IMR-90 (cell line): ENCODE results near the gene KLK1. TPM values are rescaled to one million over a fixed set of nuclear protein-coding genes. Genes with fewer than 3 reads are reported as not detected.

Source experiments
- ATAC-seq: fragments of 200-7000 bp; cut with Tn5 transposase; 2 replicates; pipeline ENCODE4 v1.9.1; 2020; ENCODE audit warnings: low read depth, mild to moderate bottlenecking, moderate library complexity
- BruUV-seq: library from RNA; stranded (reverse); fragments of 400-500 nt; replicated peaks from 2 replicates; lab custom pipeline; 2021; lab: Mats Ljungman, UMichigan
- CTCF ChIA-PET: fragments of 300-600 bp; formaldehyde crosslinking; extraction: SDS; loops from one replicate; lab custom pipeline; 2021; ENCODE audit warnings: antibody characterized with exemption; lab: Yijun Ruan, JAX
- POLR2A ChIA-PET: fragments of 300-600 bp; sonication (Branson Sonifier 250); formaldehyde crosslinking; loops from one replicate; lab custom pipeline; 2022; ENCODE audit warnings: antibody characterized with exemption; ENCODE audit not compliant: unreplicated experiment; lab: Charles Lee
- DNase-seq: peaks from one replicate; pipeline ENCODE4 v3.0.0; 2013
- H2AFZ ChIP-seq: replicated peaks from 2 replicates; pipeline ENCODE3; 2013; ENCODE audit warnings: low read length, mild to moderate bottlenecking; ENCODE audit not compliant: poor library complexity
- H2AK5ac ChIP-seq: 2 replicates; pipeline ENCODE4 v1.6.1; 2013; ENCODE audit warnings: low read depth, low read length, inconsistent platforms
- H2AK9ac ChIP-seq: replicated peaks from 2 replicates; pipeline ENCODE3; 2013; ENCODE audit warnings: mild to moderate bottlenecking, low read depth, low read length, moderate library complexity; ENCODE audit not compliant: poor library complexity
- H2BK120ac ChIP-seq: 2 replicates; pipeline ENCODE4 v1.6.1; 2013; ENCODE audit warnings: low read depth, low read length, inconsistent platforms
- H2BK15ac ChIP-seq: 3 replicates; pipeline ENCODE4 v1.6.1; 2013; ENCODE audit warnings: low read depth, low read length, inconsistent platforms
- H2BK20ac ChIP-seq: 2 replicates; pipeline ENCODE4 v1.6.1; 2013; ENCODE audit warnings: low read depth, mild to moderate bottlenecking, inconsistent platforms, low read length, moderate library complexity
- H2BK5ac ChIP-seq: 2 replicates; pipeline ENCODE4 v1.6.1; 2013; ENCODE audit warnings: mild to moderate bottlenecking, low read depth, low read length, inconsistent platforms; ENCODE audit not compliant: poor library complexity, severe bottlenecking
- H3K14ac ChIP-seq: replicated peaks from 2 replicates; pipeline ENCODE4 v1.6.1; 2013; ENCODE audit warnings: low read depth, low read length, inconsistent platforms
- H3K18ac ChIP-seq: 2 replicates; pipeline ENCODE4 v1.6.1; 2013; ENCODE audit warnings: low read depth, low read length, control low read depth
- H3K23ac ChIP-seq: 2 replicates; pipeline ENCODE4 v1.6.1; 2013; ENCODE audit warnings: low read depth, low read length, inconsistent platforms
- H3K27ac ChIP-seq: 2 replicates; pipeline ENCODE4 v1.5.1; 2013; ENCODE audit warnings: mild to moderate bottlenecking, control low read depth, low read length; ENCODE audit not compliant: insufficient read depth
- H3K27me3 ChIP-seq: 2 replicates; pipeline ENCODE4 v1.6.1; 2013; ENCODE audit warnings: low read length; ENCODE audit not compliant: control insufficient read depth, insufficient read depth
- H3K36me3 ChIP-seq: 2 replicates; pipeline ENCODE4 v1.6.1; 2013; ENCODE audit warnings: low read length, mixed read lengths; ENCODE audit not compliant: control insufficient read depth, insufficient read depth
- H3K4ac ChIP-seq: 2 replicates; pipeline ENCODE4 v1.6.1; 2013; ENCODE audit warnings: low read depth, low read length, inconsistent platforms
- H3K4me1 ChIP-seq: 2 replicates; pipeline ENCODE4 v1.6.1; 2013; ENCODE audit warnings: low read length, mixed read lengths; ENCODE audit not compliant: control insufficient read depth, insufficient read depth
- H3K4me2 ChIP-seq: 2 replicates; pipeline ENCODE4 v1.6.1; 2013; ENCODE audit warnings: low read depth, mild to moderate bottlenecking, control low read depth, low read length, moderate library complexity
- H3K4me3 ChIP-seq: 2 replicates; pipeline ENCODE4 v1.5.1; 2013; ENCODE audit warnings: low read depth, mild to moderate bottlenecking, control low read depth, low read length, moderate library complexity; ENCODE audit not compliant: insufficient read depth
- H3K56ac ChIP-seq: 2 replicates; pipeline ENCODE4 v1.6.1; 2013; ENCODE audit warnings: low read length, inconsistent platforms; ENCODE audit not compliant: insufficient read depth; ENCODE audit errors: extremely low read depth
- H3K79me1 ChIP-seq, 2 experiments: 2 replicates each; pipeline ENCODE4 v1.6.1; 2013; ENCODE audit warnings: low read length in 2 of 2, inconsistent platforms in 1 of 2, low read depth in 1 of 2
- H3K9ac ChIP-seq: 2 replicates; pipeline ENCODE4 v1.6.1; 2013; ENCODE audit warnings: low read depth, low read length, control low read depth
- H3K9me1 ChIP-seq: 2 replicates; pipeline ENCODE4 v1.6.1; 2013; ENCODE audit warnings: low read length, inconsistent platforms; ENCODE audit not compliant: insufficient read depth
- H3K9me3 ChIP-seq: 2 replicates; pipeline ENCODE4 v1.6.1; 2013; ENCODE audit warnings: low read length; ENCODE audit not compliant: control insufficient read depth, insufficient read depth
- H4K20me1 ChIP-seq: 2 replicates; pipeline ENCODE4 v1.6.1; 2013; ENCODE audit warnings: low read length, inconsistent platforms; ENCODE audit not compliant: insufficient read depth
- H4K5ac ChIP-seq: 2 replicates; pipeline ENCODE4 v1.6.1; 2013; ENCODE audit warnings: mild to moderate bottlenecking, low read depth, low read length, control low read depth
- H4K8ac ChIP-seq, 2 experiments: 2 replicates each; pipeline ENCODE4 v1.6.1; 2013; ENCODE audit warnings: low read depth in 2 of 2, low read length in 2 of 2, control low read depth in 1 of 2, inconsistent platforms in 1 of 2
- H4K91ac ChIP-seq: 2 replicates; pipeline ENCODE4 v1.6.1; 2013; ENCODE audit warnings: low read depth, low read length, inconsistent platforms; ENCODE audit not compliant: insufficient read depth
- BHLHE40 ChIP-seq: fragments of 150-350 bp; IDR thresholded peaks from 2 replicates; pipeline ENCODE4 v1.6.1; 2016; ENCODE audit warnings: mild to moderate bottlenecking, low read depth, low read length
- CEBPB ChIP-seq: IDR thresholded peaks from 2 replicates; pipeline ENCODE4 v1.6.1; 2012; ENCODE audit warnings: low read depth, low read length, improper control_type of control experiment
- CHD1 ChIP-seq: IDR thresholded peaks from 2 replicates; pipeline ENCODE4 v1.6.1; 2012; ENCODE audit warnings: low read depth, low read length, improper control_type of control experiment
- FOS ChIP-seq: fragments of 150-350 bp; IDR thresholded peaks from 2 replicates; pipeline ENCODE4 v1.6.1; 2016; ENCODE audit warnings: low read depth, low read length
- MAFK ChIP-seq: IDR thresholded peaks from 2 replicates; pipeline ENCODE4 v1.6.1; 2012; ENCODE audit warnings: low read depth, low read length, improper control_type of control experiment
- MXI1 ChIP-seq: IDR thresholded peaks from 2 replicates; pipeline ENCODE4 v1.6.1; 2012; ENCODE audit warnings: low read depth, mild to moderate bottlenecking, low read length, moderate library complexity, borderline replicate concordance
- NFE2L2 ChIP-seq: fragments of 150-350 bp; IDR thresholded peaks from 2 replicates; pipeline ENCODE4 v1.6.1; 2016; ENCODE audit warnings: low read depth, mild to moderate bottlenecking, low read length
- POLR2A ChIP-seq: IDR thresholded peaks from 2 replicates; pipeline ENCODE4 v1.6.1; 2012; ENCODE audit warnings: mild to moderate bottlenecking, low read depth, low read length
- RAD21 ChIP-seq: IDR thresholded peaks from 2 replicates; pipeline ENCODE4 v1.6.1; 2012; ENCODE audit warnings: low read length, improper control_type of control experiment
- RCOR1 ChIP-seq: IDR thresholded peaks from 2 replicates; pipeline ENCODE4 v1.6.1; 2012; ENCODE audit warnings: mild to moderate bottlenecking, low read length, improper control_type of control experiment; ENCODE audit not compliant: insufficient replicate concordance
- SMC3 ChIP-seq: fragments of 150-350 bp; IDR thresholded peaks from 2 replicates; pipeline ENCODE4 v1.6.1; 2016; ENCODE audit warnings: low read depth, mild to moderate bottlenecking, antibody characterized with exemption, low read length, moderate library complexity
- WGBS, 2 experiments: methylation state at CpG; one replicate each; pipeline versions ENCODE4 v1.1.5 to v1.1.7; 2013; ENCODE audit warnings: missing lambda C conversion rate in 2 of 2; ENCODE audit not compliant: insufficient read length in 1 of 2; ENCODE audit errors: extremely low coverage in 2 of 2; 5-methylcytosine and 5-hydroxymethylcytosine counted together
- dilution Hi-C: fragments of 300-500 bp; cut with HindIII; formaldehyde crosslinking; loops from one replicate; pipeline ENCODE4 v1.14.3; 2018; ENCODE audit warnings: low sequenced_read_pairs; ENCODE audit not compliant: unreplicated experiment
- in situ Hi-C: fragments of 300-500 bp; cut with MboI; formaldehyde crosslinking; loops from 3 replicates; pipeline ENCODE4 v1.14.3; 2019; ENCODE audit warnings: low sequenced_read_pairs, inconsistent platforms, mixed read lengths
- intact Hi-C: fragments of 100-400 bp; cut with micrococcal nuclease; formaldehyde crosslinking; loops from 2 replicates; pipeline ENCODE4 v1.10.0; 2022
- polyA plus RNA-seq, 3 experiments: library from polyadenylated mRNA; depleted of rRNA; stranded (reverse); fragments of >200 nt; gene quantifications; 2 replicates each; pipeline ENCODE4 v1.2.3, GENCODE V29; 2012; ENCODE audit warnings: low replicate concordance in 1 of 3
- total RNA-seq: library from RNA; depleted of rRNA; stranded (reverse); fragments of >200 nt; gene quantifications from 2 replicates; pipeline ENCODE4 v1.2.3, GENCODE V29; 2012
- TF ChIP-seq, protein P1 (sequence below): conservative IDR thresholded peaks from 2 replicates; pipeline ENCODE4 v1.5.1; 2012; ENCODE audit warnings: mild to moderate bottlenecking, low read depth, low read length, improper control_type of control experiment
- TF ChIP-seq, protein P2 (sequence below): fragments of 150-350 bp; IDR thresholded peaks from 2 replicates; pipeline ENCODE4 v1.6.1; 2017; ENCODE audit warnings: mild to moderate bottlenecking, antibody characterized with exemption, low read length, low read depth
- TF ChIP-seq, protein P3 (sequence below): fragments of 150-350 bp; IDR thresholded peaks from 2 replicates; pipeline ENCODE4 v1.6.1; 2016; ENCODE audit warnings: low read depth, mild to moderate bottlenecking, low read length, moderate library complexity, borderline replicate concordance

The KLK1 gene
- total and polyA plus RNA-seq, 2 of the 4 experiments (the other 2 are of a cell fraction): not detected

DNA sequence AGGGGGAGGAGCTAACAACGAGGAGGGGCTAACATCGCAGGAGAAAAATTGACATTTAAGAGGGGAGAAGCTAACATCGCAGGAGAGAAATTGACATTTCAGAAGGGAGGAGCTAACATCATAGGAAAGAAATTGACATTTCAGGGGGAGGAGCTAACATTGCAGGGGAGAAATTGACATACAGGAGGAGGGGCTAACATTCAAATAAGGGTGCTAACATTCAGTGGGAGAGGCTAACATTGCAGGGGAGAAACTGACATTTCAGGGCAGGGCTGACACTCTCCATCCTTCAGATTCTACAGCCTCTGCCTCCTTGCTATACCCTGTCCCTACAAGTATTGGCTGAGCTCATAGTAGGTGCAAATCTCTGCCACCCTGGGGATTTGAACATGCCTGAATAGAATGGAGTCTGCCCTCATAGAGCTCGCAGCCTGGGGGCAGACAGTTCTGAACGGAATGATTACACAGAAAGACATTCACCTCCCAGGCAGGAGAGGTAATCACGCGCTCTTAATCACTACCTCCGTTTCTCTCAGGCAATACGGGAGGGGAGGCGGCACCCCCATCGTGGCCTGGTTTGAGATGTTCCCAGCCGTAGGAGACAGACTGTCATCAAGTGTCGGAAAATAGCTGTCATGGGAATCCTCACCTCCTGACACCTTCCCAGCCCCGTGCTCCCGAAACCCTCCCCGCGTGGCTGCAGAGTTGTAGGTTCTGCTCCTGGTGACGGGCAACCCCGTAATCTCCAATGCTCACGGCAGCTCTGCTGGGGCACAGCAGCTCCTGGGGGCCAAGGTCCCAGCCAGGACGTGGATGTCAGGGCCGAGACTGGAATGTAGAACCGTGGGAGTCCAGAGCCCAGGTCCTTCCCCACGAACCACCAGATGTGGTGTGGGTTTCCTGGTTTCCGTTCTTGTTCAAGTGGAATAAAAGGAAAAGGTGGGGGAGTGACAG, 43.8 kb downstream of the KLK1 start:
- CTCF ChIA-PET: no interaction called here
- H2AFZ ChIP-seq: no peak overlapping the region
- no peak overlapping the region for H4K91ac ChIP-seq
- H3K23ac ChIP-seq: no peak overlapping the region
- H3K36me3 ChIP-seq: no peaks in the 10 kb centered on the region
- dilution Hi-C loops (no loop called here), in situ Hi-C loops (loop anchor here (5.0 to 10.0 kb wide), 3 partner anchors 72 to 425 kb away; no protein-coding TSS in a partner anchor), intact Hi-C loops (no loop called here)
- H3K27ac ChIP-seq: no peak overlapping the region
- H3K9me3 ChIP-seq: no peaks in the 10 kb centered on the region
- H2BK20ac ChIP-seq: no peak overlapping the region
- WGBS, 2 experiments: 59% methylated on average over 5 of the region's 25 CpGs; no CpG with 5 or more reads in 1 of the 2 experiments
- H2BK120ac ChIP-seq: no peak overlapping the region
- no peak overlapping the region for H2AK9ac ChIP-seq
- H2AK5ac ChIP-seq: no peak overlapping the region
- H3K14ac ChIP-seq: no peak overlapping the region
- no peak overlapping the region for H3K4me2 ChIP-seq
- H2BK5ac ChIP-seq: no peak overlapping the region
- ATAC-seq: no peak
- H4K8ac ChIP-seq: no peak overlapping the region
- no peaks in the 10 kb centered on the region for H4K20me1 ChIP-seq
- no peak for DNase-seq
- no peak overlapping the region for H3K9ac ChIP-seq
- POLR2A ChIA-PET: no interaction called here
- H3K27me3 ChIP-seq: peaks cover 32% of the 10 kb centered on the region
- H2BK15ac ChIP-seq: no peak overlapping the region
- H3K4me1 ChIP-seq: no peaks in the 10 kb centered on the region
- H3K4ac ChIP-seq: no peak overlapping the region
- BruUV-seq: no TSS peak
- no peak overlapping the region for H4K5ac ChIP-seq
- no peak overlapping the region for H3K56ac ChIP-seq
- H3K79me1 ChIP-seq: no peaks in the 10 kb centered on the region
- H3K4me3 ChIP-seq: no peak overlapping the region
- H3K9me1 ChIP-seq: no peaks in the 10 kb centered on the region
- H3K18ac ChIP-seq: no peak overlapping the region
- no peak for TF ChIP-seq RCOR1
- TF ChIP-seq MXI1: no peak
- TF ChIP-seq, protein P1, sequence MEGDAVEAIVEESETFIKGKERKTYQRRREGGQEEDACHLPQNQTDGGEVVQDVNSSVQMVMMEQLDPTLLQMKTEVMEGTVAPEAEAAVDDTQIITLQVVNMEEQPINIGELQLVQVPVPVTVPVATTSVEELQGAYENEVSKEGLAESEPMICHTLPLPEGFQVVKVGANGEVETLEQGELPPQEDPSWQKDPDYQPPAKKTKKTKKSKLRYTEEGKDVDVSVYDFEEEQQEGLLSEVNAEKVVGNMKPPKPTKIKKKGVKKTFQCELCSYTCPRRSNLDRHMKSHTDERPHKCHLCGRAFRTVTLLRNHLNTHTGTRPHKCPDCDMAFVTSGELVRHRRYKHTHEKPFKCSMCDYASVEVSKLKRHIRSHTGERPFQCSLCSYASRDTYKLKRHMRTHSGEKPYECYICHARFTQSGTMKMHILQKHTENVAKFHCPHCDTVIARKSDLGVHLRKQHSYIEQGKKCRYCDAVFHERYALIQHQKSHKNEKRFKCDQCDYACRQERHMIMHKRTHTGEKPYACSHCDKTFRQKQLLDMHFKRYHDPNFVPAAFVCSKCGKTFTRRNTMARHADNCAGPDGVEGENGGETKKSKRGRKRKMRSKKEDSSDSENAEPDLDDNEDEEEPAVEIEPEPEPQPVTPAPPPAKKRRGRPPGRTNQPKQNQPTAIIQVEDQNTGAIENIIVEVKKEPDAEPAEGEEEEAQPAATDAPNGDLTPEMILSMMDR: no peak
- TF ChIP-seq, protein P2, sequence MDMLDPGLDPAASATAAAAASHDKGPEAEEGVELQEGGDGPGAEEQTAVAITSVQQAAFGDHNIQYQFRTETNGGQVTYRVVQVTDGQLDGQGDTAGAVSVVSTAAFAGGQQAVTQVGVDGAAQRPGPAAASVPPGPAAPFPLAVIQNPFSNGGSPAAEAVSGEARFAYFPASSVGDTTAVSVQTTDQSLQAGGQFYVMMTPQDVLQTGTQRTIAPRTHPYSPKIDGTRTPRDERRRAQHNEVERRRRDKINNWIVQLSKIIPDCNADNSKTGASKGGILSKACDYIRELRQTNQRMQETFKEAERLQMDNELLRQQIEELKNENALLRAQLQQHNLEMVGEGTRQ: no peak
- no peak for TF ChIP-seq NFE2L2
- TF ChIP-seq CEBPB: no peak
- no peak for TF ChIP-seq MAFK
- TF ChIP-seq, protein P3, sequence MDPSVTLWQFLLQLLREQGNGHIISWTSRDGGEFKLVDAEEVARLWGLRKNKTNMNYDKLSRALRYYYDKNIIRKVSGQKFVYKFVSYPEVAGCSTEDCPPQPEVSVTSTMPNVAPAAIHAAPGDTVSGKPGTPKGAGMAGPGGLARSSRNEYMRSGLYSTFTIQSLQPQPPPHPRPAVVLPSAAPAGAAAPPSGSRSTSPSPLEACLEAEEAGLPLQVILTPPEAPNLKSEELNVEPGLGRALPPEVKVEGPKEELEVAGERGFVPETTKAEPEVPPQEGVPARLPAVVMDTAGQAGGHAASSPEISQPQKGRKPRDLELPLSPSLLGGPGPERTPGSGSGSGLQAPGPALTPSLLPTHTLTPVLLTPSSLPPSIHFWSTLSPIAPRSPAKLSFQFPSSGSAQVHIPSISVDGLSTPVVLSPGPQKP: no peak
- TF ChIP-seq RAD21: no peak
- no peak for TF ChIP-seq SMC3
- TF ChIP-seq POLR2A: no peak
- TF ChIP-seq BHLHE40: no peak
- TF ChIP-seq FOS: no peak
- no peak for TF ChIP-seq CHD1
